Dendritic cell treated with granulocyte-macrophage colony-stimulating factor and Interleukin-4, amounts not matched to agents 40 ng/mL and 50 ng/mL, for 4 days (primary cell): ENCODE results near the gene GPRASP1.
"Not testable (repeated sequence)": the region's sequence is repeated elsewhere in the genome, so short reads cannot be mapped to it uniquely, and the experiment has no call there.

Experiments used
- H3K27ac Mint-ChIP-seq: one replicate; pipeline ENCODE4 v1.8.0; 2022; ENCODE audit warnings: mild to moderate bottlenecking, mixed read lengths
- H3K27me3 Mint-ChIP-seq: one replicate; pipeline ENCODE4 v1.8.0; 2022; ENCODE audit warnings: mild to moderate bottlenecking, mixed read lengths
- H3K36me3 Mint-ChIP-seq: one replicate; pipeline ENCODE4 v1.8.0; 2022; ENCODE audit warnings: low read depth, mixed read lengths
- H3K4me1 Mint-ChIP-seq: one replicate; pipeline ENCODE4 v1.8.0; 2022; ENCODE audit warnings: low read depth, mixed read lengths
- H3K4me3 Mint-ChIP-seq: one replicate; pipeline ENCODE4 v1.8.0; 2022; ENCODE audit warnings: mild to moderate bottlenecking, moderate library complexity, mixed read lengths
- H3K9me3 Mint-ChIP-seq: one replicate; pipeline ENCODE4 v1.8.0; 2022; ENCODE audit warnings: mixed read lengths
- intact Hi-C: fragments of 100-400 bp; cut with micrococcal nuclease; formaldehyde crosslinking; loops from one replicate; pipeline ENCODE4 v1.15.0; 2022

Gene GPRASP1

GRCh38 chrX:102651242-102652011, at the start of gene GPRASP1:
Gene GPRASP1, plus strand, starts transcription at chrX:102651483. Its CDS starts 2,431 bp downstream, at chrX:102653914.
- Mint-ChIP-seq H3K4me3 (peak within 1 kb of the TSS; percentile 85), H3K9me3 (peaks cover 15% of the 10 kb centered on the region), H3K4me1 (peaks cover 4% of the 10 kb centered on the region), H3K36me3 (peaks cover 6% of the 10 kb centered on the region), H3K27ac (peak within 1 kb of the TSS; percentile 66), H3K27me3 (peaks cover 21% of the 10 kb centered on the region)
- intact Hi-C loops = loop anchor here (10.0 kb wide), 1 partner anchor 47 kb away; no protein-coding TSS in a partner anchor

- peaks cover 35% of the 10 kb centered on the region for H3K4me1 Mint-ChIP-seq
- H3K9me3 Mint-ChIP-seq = no peaks in the 10 kb centered on the region
- no peak overlapping the region for H3K4me3 Mint-ChIP-seq
- H3K36me3 Mint-ChIP-seq = peaks cover 30% of the 10 kb centered on the region
- H3K27me3 Mint-ChIP-seq = no peaks in the 10 kb centered on the region
- no peak overlapping the region for H3K27ac Mint-ChIP-seq
- intact Hi-C loops = loop anchor here (10.0 kb wide), 1 partner anchor 50 kb away; the partner anchor contains the start of gene GPRASP1
Observed at GRCh38 chrX:102604327-102604726, 47.0 kb upstream of the GPRASP1 start.

- intact Hi-C loops = loop anchor here (10.0 kb wide), 1 partner anchor 49 kb away; the partner anchor contains the start of gene GPRASP1
- no peaks in the 10 kb centered on the region for H3K9me3 Mint-ChIP-seq
- H3K4me3 Mint-ChIP-seq = no peak overlapping the region
- no peaks in the 10 kb centered on the region for H3K27me3 Mint-ChIP-seq
- H3K4me1 Mint-ChIP-seq = peaks cover 31% of the 10 kb centered on the region
- H3K36me3 Mint-ChIP-seq = peaks cover 34% of the 10 kb centered on the region
- no peak overlapping the region for H3K27ac Mint-ChIP-seq
Observed at GRCh38 chrX:102606115-102606514, 45.2 kb upstream of the GPRASP1 start.

GRCh38 chrX:102610905-102611304, 40.4 kb upstream of the GPRASP1 start:
- Mint-ChIP-seq H3K27me3 (no peaks in the 10 kb centered on the region), H3K9me3 (no peaks in the 10 kb centered on the region), H3K4me3 (no peak overlapping the region), H3K4me1 (peaks cover 19% of the 10 kb centered on the region), H3K36me3 (peaks cover 36% of the 10 kb centered on the region), H3K27ac (no peak overlapping the region)
- intact Hi-C loops = no loop called here

DNA sequence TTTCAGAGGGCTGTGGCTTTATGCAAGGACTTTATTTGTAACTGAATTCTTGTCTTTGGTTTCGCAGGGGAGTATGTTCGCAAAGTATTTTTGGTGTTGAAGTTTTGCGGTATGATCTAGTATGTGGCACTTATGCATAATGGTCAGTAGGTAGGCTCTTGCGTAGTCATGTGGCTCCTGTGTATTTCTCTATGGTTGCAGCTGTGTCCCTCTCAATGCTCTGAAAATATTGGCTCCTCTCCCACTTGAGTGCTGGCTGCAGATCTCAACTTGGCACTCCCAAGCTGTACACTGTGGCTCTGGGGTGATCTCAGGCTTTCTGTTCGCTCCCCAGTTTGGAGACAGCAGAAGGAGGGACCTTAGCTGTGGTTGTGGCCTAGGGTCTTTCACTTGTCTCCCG, 27.2 kb upstream of the GPRASP1 start:
- no peak overlapping the region for H3K4me3 Mint-ChIP-seq
- intact Hi-C loops = no loop called here

DNA sequence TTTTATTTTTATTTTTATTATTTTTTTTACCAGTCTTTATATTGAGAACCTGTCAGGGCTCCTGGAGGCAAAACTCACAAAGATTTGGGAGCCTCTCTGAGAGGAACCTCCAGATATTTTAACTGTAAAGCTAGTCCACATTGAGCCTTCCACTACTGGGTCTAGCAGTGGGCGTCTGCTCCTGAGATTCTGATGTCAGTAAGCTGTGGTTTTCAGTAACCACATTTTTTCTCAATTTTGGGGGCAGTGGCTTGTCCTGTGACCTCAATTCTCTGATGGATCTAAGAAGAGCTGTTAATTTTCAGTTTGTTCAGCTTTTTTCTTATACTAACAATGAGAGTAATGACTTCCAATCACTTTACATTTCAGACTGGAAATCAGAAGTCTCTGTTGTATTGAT, 23.6 kb upstream of the GPRASP1 start:
- peaks cover 22% of the 10 kb centered on the region for H3K36me3 Mint-ChIP-seq
- no peak overlapping the region for H3K27ac Mint-ChIP-seq
- H3K9me3 Mint-ChIP-seq = no peaks in the 10 kb centered on the region
- H3K27me3 Mint-ChIP-seq = no peaks in the 10 kb centered on the region
- intact Hi-C loops = no loop called here
- H3K4me3 Mint-ChIP-seq = no peak overlapping the region
- H3K4me1 Mint-ChIP-seq = peaks cover 6% of the 10 kb centered on the region

More for the DNA sequence above, 27.2 kb upstream of the GPRASP1 start:
- H3K27me3 Mint-ChIP-seq = no peaks in the 10 kb centered on the region
- H3K27ac Mint-ChIP-seq = no peak overlapping the region
- H3K36me3 Mint-ChIP-seq = peaks cover 38% of the 10 kb centered on the region
- H3K9me3 Mint-ChIP-seq = peaks cover 28% of the 10 kb centered on the region
- H3K4me1 Mint-ChIP-seq = peaks cover 6% of the 10 kb centered on the region

DNA sequence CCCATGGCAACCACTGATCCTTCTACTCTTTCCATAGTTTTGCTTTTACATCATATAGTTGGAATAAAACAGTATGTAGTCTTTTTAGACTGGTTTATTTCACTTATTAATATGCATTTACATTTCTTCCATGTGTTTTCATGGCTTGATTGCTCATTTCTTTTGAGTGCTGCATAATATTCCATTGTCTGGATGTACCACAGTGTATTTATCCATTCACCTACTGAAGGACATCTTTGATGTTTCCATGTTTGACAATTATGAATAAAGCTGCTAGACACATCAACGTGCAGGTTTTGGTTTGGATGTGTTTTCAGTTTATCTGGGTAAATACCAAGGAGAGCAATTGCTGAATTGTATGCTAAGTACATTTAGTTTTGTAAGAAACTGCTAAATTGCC, 13.7 kb upstream of the GPRASP1 start:
- H3K4me1 Mint-ChIP-seq = peaks cover 7% of the 10 kb centered on the region
- peaks cover 16% of the 10 kb centered on the region for H3K36me3 Mint-ChIP-seq
- no peaks in the 10 kb centered on the region for H3K27me3 Mint-ChIP-seq
- H3K9me3 Mint-ChIP-seq = peaks cover 11% of the 10 kb centered on the region
- H3K4me3 Mint-ChIP-seq = no peak overlapping the region
- intact Hi-C loops = no loop called here
- H3K27ac Mint-ChIP-seq = no peak overlapping the region

DNA sequence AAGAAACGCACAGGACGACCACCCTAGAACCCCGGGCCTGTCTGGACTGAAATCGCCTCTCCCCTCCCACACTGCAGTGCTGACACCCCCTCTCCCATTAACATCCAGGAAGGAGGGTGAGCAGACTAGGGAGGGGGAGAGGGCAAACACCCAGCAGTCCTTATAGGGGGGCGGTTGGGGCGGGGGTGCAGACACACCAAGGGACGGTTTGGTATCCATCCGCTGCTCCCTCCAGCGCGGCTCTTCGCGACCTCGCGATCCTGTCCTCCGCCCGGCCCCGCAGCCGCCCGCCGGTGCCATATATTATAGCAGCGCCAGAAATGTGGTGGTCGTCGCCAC, 411 bp upstream of the GPRASP1 start:
- H3K4me1 Mint-ChIP-seq = peaks cover 4% of the 10 kb centered on the region
- peaks cover 6% of the 10 kb centered on the region for H3K36me3 Mint-ChIP-seq
- peaks cover 10% of the 10 kb centered on the region for H3K9me3 Mint-ChIP-seq
- H3K27ac Mint-ChIP-seq = peak overlapping the region; percentile 66
- H3K27me3 Mint-ChIP-seq = peaks cover 21% of the 10 kb centered on the region
- intact Hi-C loops = loop anchor here (10.0 kb wide), 1 partner anchor 46 kb away; no protein-coding TSS in a partner anchor
- H3K4me3 Mint-ChIP-seq = peak overlapping the region; percentile 85

GRCh38 chrX:102652031-102652688, 877 bp downstream of the GPRASP1 start:
- Mint-ChIP-seq H3K27ac (no peak overlapping the region), H3K9me3 (peaks cover 19% of the 10 kb centered on the region), H3K4me3 (peak overlapping the region; percentile 54), H3K4me1 (peaks cover 4% of the 10 kb centered on the region), H3K27me3 (peaks cover 21% of the 10 kb centered on the region), H3K36me3 (peaks cover 6% of the 10 kb centered on the region)
- intact Hi-C loops = loop anchor here (10.0 kb wide), 1 partner anchor 47 kb away; no protein-coding TSS in a partner anchor

- Mint-ChIP-seq H3K4me3 (no peak overlapping the region), H3K27ac (no peak overlapping the region), H3K9me3 (peaks cover 19% of the 10 kb centered on the region), H3K4me1 (peaks cover 11% of the 10 kb centered on the region), H3K27me3 (peaks cover 21% of the 10 kb centered on the region), H3K36me3 (peaks cover 10% of the 10 kb centered on the region)
- intact Hi-C loops = loop anchor here (10.0 kb wide), 1 partner anchor 50 kb away; no protein-coding TSS in a partner anchor
Observed at GRCh38 chrX:102654696-102655095, 3.4 kb downstream of the GPRASP1 start.

DNA sequence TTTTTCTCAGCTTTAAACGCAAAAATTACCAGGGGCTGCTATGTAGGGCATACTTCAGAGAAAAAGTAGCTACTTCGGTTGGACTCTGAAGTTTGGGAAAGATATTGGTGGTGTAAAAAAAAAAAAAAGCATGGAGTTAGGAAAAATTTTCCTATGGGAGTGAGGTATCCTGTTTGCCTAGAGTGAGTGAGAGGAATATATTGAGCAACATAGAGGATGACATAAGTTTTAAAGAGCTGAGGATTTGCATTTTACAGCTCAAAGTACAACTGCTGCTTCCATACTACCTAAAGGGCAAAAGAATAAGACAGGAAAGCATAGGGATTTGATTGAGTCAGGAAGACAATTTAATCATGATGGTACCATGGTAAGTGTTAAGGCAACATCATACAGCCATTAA, 7.3 kb downstream of the GPRASP1 start:
- Mint-ChIP-seq H3K36me3 (peaks cover 6% of the 10 kb centered on the region), H3K4me1 (peaks cover 15% of the 10 kb centered on the region), H3K27me3 (peaks cover 4% of the 10 kb centered on the region), H3K27ac (no peak overlapping the region), H3K4me3 (peak overlapping the region; percentile 53), H3K9me3 (peaks cover 19% of the 10 kb centered on the region)
- intact Hi-C loops = loop anchor here (10.0 kb wide), 1 partner anchor 54 kb away; no protein-coding TSS in a partner anchor

DNA sequence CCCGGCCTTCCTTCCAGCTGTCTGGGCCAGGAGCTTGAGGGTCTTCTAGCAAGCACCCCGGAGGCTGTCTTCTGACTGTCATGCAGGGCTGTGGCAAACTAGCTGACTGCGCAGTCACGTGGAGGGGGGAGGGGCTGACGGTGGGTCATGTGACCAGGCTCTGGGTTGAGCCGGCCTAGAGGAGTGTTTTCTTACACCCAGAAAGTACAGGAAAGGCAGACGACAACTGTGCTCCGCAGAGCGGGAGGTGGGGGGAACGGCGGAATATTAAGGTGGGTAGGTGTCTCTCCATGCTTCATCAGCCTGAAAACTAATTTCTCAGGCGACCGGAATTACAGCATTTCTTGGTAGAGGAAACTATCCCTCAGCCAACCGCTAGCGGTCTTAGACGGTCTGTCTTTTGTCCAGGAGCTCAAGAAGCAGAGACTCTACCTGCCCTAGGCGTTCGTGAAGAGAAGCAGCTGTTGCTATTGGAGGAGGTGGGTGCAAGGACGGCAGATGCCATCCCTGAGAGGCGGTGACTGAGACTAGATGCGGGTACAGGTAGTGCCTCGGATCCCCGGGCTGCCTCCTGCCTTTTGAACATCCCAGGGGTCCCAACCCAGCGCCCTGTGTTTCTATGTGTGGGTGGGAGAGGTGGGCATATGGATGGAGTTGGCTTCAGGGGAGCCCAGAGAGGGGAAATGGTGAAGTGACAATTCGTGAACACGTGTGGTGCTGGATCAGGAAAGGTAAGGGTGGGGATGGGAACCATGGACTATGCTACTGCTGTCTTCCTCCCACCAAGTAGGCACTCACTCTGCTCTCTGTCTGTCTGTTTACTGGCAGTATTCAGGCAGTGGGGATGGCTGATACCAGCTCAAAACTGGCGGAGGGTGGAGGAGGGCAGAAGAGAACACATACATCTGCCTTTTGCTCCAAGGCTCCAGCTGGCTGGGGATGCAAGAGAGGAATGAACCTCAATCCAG, 8.8 kb downstream of the GPRASP1 start:
- H3K36me3 Mint-ChIP-seq = peaks cover 6% of the 10 kb centered on the region
- peaks cover 20% of the 10 kb centered on the region for H3K9me3 Mint-ChIP-seq
- H3K27me3 Mint-ChIP-seq = peaks cover 4% of the 10 kb centered on the region
- H3K4me1 Mint-ChIP-seq = peaks cover 15% of the 10 kb centered on the region
- peak overlapping the region; percentile 90 for H3K4me3 Mint-ChIP-seq
- peak overlapping the region; percentile 94 for H3K27ac Mint-ChIP-seq
- intact Hi-C loops = loop anchor here (10.0 kb wide), 1 partner anchor 55 kb away; no protein-coding TSS in a partner anchor

GRCh38 chrX:102663820-102664219, 12.5 kb downstream of the GPRASP1 start:
- H3K27ac Mint-ChIP-seq, H3K4me3 Mint-ChIP-seq, H3K27me3 Mint-ChIP-seq, intact Hi-C loops: not testable (repeated sequence)
- Mint-ChIP-seq H3K9me3 (peaks cover 28% of the 10 kb centered on the region), H3K36me3 (peaks cover 14% of the 10 kb centered on the region), H3K4me1 (peaks cover 10% of the 10 kb centered on the region)
